Measurements from ENCODE around the gene IQSEC1.

DNA sequence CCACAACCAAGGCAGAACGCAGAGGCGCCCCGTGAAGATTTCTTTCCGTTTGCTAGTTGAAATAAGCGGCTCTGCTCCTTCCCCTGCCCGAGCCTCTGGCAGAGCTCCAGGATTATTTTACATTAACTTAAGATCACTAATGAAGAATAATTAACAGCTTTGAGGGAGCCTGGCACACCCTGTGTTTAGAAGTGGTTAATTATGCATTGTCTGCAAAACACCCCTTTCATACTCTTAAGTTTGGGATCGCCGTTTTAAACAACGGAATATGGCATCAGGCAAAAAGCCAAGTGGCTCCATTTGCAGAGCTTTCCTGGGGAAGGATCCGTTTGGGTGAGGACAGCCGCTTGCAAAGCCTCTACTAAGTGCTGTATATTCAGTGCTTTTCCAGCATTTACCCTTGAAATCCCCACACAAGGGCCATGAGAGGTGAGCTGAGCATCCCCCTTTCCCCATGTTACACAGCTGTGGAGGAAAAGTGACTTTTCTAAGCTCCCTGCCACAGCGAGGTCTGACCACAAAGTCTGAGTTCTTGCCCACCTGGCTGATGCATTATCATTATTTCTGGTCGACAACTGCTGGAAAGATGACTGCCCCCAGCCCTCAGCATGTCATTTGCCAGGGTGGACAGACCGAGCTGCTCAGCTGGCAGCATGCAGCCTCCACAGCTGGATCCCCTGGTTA, 33.9 kb downstream of the IQSEC1 start:
- no peak for TF ChIP-seq CTCF (IDR thresholded peaks at IDR 0.05 in 2 of 3, conservative IDR thresholded peaks at IDR 0.05 in 1 of 3; ENCODE audit: borderline replicate concordance in 1 of 3, insufficient read depth in 1 of 3, low read depth in 2 of 3, low read length in 2 of 3)
- no peak for TF ChIP-seq EZH2phosphoT487 (IDR thresholded peaks at IDR 0.05; ENCODE audit: borderline replicate concordance)
